ENCODE measurements around the gene KCNB1. TPM values are rescaled to one million over a fixed set of nuclear protein-coding genes. Genes with fewer than 3 reads are reported as not detected.

Gene KCNB1
- total RNA-seq, 5 donors from 2014 or later (not counting 1 experiment from before 2014, with no cell fraction given) = 0.03 to 0.13 (median 0.12) TPM; not detected in 1

DNA sequence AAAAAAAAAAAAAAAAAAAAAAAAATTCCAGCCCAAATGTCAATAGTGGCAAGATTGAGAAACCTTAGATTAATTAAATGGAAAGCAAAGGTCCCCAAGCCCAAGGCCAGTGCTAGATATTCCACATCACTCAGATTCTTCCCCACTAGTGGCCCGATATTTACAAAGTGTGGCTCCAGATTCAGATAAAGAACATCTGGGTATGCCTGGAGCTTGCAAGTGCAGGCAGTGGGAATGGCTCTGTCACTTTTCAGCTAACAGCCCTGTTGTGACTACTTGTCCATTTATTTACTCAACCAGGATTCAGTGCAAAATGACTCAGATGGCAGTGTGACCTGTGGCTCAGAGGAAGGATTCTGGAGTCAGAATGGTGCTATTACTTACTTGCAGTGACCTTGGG lies 8.2 kb upstream of the KCNB1 start:
- no peak overlapping the region for H3K27ac ChIP-seq (ENCODE audit: low read length)
- Mint-ChIP-seq H3K9me3 (peaks cover 4 to 13% (median 13%) of the 10 kb centered on the region in 3 donors), H3K4me1 (no peaks in the 10 kb centered on the region), H3K27ac (no peak overlapping the region), H3K27me3 (peaks cover 44 to 51% of the 10 kb centered on the region in 2 donors), H3K4me3 (no peak overlapping the region), H3K36me3 (no peaks in the 10 kb centered on the region)
- DNase-seq = no peak
- ChIA-PET POLR2A (no interaction called here), CTCF (no interaction called here)
- peaks cover 2% of the 10 kb centered on the region for H3K9me3 ChIP-seq
- H3K4me3 ChIP-seq (ENCODE audit: control insufficient read depth in 1 of 2, extremely low read depth in 1 of 2, low read length in 1 of 2) = no peak overlapping the region
- H3K27me3 ChIP-seq (replicated peaks in 1 of 2; ENCODE audit: control insufficient read depth in 2 of 2, extremely low read depth in 1 of 2, insufficient read depth in 2 of 2, low read length in 1 of 2) = peaks cover 0 to 25% of the 10 kb centered on the region in 2 experiments
- H3K4me1 ChIP-seq (ENCODE audit: control insufficient read depth in 1 of 2, extremely low read depth in 1 of 2, insufficient read depth in 2 of 2, low read length in 2 of 2) = no peaks in the 10 kb centered on the region
- H3K36me3 ChIP-seq (ENCODE audit: control insufficient read depth in 2 of 2, extremely low read depth in 1 of 2, insufficient read depth in 1 of 2, low read length in 1 of 2) = no peaks in the 10 kb centered on the region
- no peak for ATAC-seq (replicated peaks in 1 of 4)
- no CpG with 5 or more reads among the region's 1 CpG for WGBS (ENCODE audit: insufficient coverage)

DNA sequence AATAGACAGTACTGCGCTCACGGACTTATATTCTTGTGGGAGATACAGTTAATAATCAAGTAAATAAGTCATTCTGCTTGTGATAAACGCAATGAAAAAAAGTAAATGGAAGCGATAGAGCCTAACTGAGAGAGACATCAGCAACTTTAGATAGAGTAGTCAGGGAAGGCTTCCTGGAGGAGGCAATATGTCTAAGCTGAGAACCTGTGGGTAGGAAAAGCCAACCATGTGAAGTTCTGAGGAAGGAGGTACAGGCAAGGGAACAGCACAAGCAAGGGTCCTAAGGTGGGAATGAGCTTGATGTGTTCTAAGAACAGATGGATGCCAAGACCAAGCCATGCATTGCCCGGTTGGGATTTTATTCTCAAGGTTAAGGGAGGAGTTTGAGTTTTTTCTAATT lies 7.2 kb upstream of the KCNB1 start:
- ATAC-seq (replicated peaks in 1 of 4) (no peak), DNase-seq (no peak)
- Histone ChIP-seq H3K4me3 (ENCODE audit: control insufficient read depth in 1 of 2, extremely low read depth in 1 of 2, low read length in 1 of 2) (no peak overlapping the region), H3K36me3 (ENCODE audit: control insufficient read depth in 2 of 2, extremely low read depth in 1 of 2, insufficient read depth in 1 of 2, low read length in 1 of 2) (no peaks in the 10 kb centered on the region), H3K9me3 (peaks cover 2% of the 10 kb centered on the region), H3K27ac (ENCODE audit: low read length) (no peak overlapping the region), H3K27me3 (replicated peaks in 1 of 2; ENCODE audit: control insufficient read depth in 2 of 2, extremely low read depth in 1 of 2, insufficient read depth in 2 of 2, low read length in 1 of 2) (peaks cover 0 to 32% of the 10 kb centered on the region in 2 experiments), H3K4me1 (ENCODE audit: control insufficient read depth in 1 of 2, extremely low read depth in 1 of 2, insufficient read depth in 2 of 2, low read length in 2 of 2) (no peaks in the 10 kb centered on the region)
- Mint-ChIP-seq H3K4me3 (no peak overlapping the region), H3K4me1 (peaks cover 0 to 2% (median 2%) of the 10 kb centered on the region in 3 donors), H3K36me3 (no peaks in the 10 kb centered on the region), H3K27ac (no peak overlapping the region), H3K27me3 (peaks cover 48 to 54% of the 10 kb centered on the region in 2 donors), H3K9me3 (peaks cover 4 to 13% (median 13%) of the 10 kb centered on the region in 3 donors)
- 85% methylated on average over 5 of the region's 5 CpGs for WGBS (ENCODE audit: insufficient coverage)
- POLR2A ChIA-PET = no interaction called here
- CTCF ChIA-PET = no interaction called here

DNA sequence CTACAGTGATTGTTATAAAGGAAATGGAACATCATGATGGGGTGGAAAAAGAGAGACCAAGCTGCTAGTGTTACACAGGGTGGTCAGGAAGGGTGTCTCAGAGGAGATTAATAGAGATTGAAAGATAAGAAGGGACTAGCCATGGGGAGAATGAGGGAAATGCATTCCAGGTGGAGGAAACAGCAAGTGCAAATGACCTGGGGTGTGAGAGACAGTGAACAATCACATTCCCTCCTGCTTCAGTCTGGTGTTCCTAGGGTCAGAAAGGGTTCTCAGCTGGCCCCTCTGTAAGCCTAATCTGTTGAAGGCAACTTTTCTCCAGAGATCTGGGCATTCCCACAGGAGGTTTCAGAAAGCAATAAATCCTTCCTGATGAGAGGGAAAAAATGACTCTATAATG lies 3.6 kb upstream of the KCNB1 start:
- ATAC-seq (replicated peaks in 1 of 4) (no peak), DNase-seq (no peak)
- Histone ChIP-seq H3K4me1 (ENCODE audit: control insufficient read depth in 1 of 2, extremely low read depth in 1 of 2, insufficient read depth in 2 of 2, low read length in 2 of 2) (peaks cover 2 to 19% of the 10 kb centered on the region in 2 experiments), H3K9me3 (peaks cover 2% of the 10 kb centered on the region), H3K36me3 (ENCODE audit: control insufficient read depth in 2 of 2, extremely low read depth in 1 of 2, insufficient read depth in 1 of 2, low read length in 1 of 2) (no peaks in the 10 kb centered on the region), H3K27me3 (replicated peaks in 1 of 2; ENCODE audit: control insufficient read depth in 2 of 2, extremely low read depth in 1 of 2, insufficient read depth in 2 of 2, low read length in 1 of 2) (peaks cover 2 to 65% of the 10 kb centered on the region in 2 experiments), H3K4me3 (ENCODE audit: control insufficient read depth in 1 of 2, extremely low read depth in 1 of 2, low read length in 1 of 2) (no peak overlapping the region), H3K27ac (ENCODE audit: low read length) (no peak overlapping the region)
- POLR2A ChIA-PET = no interaction called here
- H3K27ac Mint-ChIP-seq = no peak overlapping the region
- H3K4me1 Mint-ChIP-seq = peaks cover 7 to 9% (median 7%) of the 10 kb centered on the region in 3 donors
- H3K27me3 Mint-ChIP-seq = peaks cover 55 to 66% of the 10 kb centered on the region in 2 donors
- no peaks in the 10 kb centered on the region for H3K36me3 Mint-ChIP-seq
- H3K9me3 Mint-ChIP-seq = peaks cover 4 to 9% (median 8%) of the 10 kb centered on the region in 3 donors
- CTCF ChIA-PET = no interaction called here
- H3K4me3 Mint-ChIP-seq = no peak overlapping the region

DNA sequence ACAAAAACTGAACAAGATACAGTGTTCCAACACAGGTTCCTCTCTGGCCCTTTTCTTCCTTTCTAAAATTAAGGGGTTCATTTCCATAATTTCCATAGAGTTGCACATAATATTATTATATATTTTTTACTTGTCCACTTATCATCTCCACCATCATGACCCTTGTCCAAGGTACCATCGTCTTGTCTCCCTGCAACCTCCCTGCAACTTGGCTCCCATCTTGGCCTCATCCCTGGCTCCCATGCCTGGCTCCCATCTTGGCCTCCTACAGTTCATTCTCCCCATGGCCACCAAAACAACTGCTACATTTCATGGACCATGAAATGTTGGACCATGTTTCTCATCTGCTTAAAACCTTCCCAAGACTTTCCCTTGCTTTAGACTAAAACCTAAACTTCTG lies 3.1 kb upstream of the KCNB1 start:
- Mint-ChIP-seq H3K27me3 (peaks cover 60 to 71% of the 10 kb centered on the region in 2 donors), H3K9me3 (peaks cover 4 to 9% (median 8%) of the 10 kb centered on the region in 3 donors), H3K4me3 (no peak overlapping the region), H3K27ac (no peak overlapping the region), H3K4me1 (peaks cover 7 to 9% (median 7%) of the 10 kb centered on the region in 3 donors), H3K36me3 (no peaks in the 10 kb centered on the region)
- no peak overlapping the region for H3K4me3 ChIP-seq (ENCODE audit: control insufficient read depth in 1 of 2, extremely low read depth in 1 of 2, low read length in 1 of 2)
- H3K27me3 ChIP-seq (replicated peaks in 1 of 2; ENCODE audit: control insufficient read depth in 2 of 2, extremely low read depth in 1 of 2, insufficient read depth in 2 of 2, low read length in 1 of 2) = peaks cover 2 to 65% of the 10 kb centered on the region in 2 experiments
- no peak overlapping the region for H3K27ac ChIP-seq (ENCODE audit: low read length)
- ChIA-PET CTCF (no interaction called here), POLR2A (no interaction called here)
- no peaks in the 10 kb centered on the region for H3K36me3 ChIP-seq (ENCODE audit: control insufficient read depth in 2 of 2, extremely low read depth in 1 of 2, insufficient read depth in 1 of 2, low read length in 1 of 2)
- peaks cover 2 to 19% of the 10 kb centered on the region in 2 experiments for H3K4me1 ChIP-seq (ENCODE audit: control insufficient read depth in 1 of 2, extremely low read depth in 1 of 2, insufficient read depth in 2 of 2, low read length in 2 of 2)
- 71% methylated on average over 1 of the region's 1 CpG for WGBS (ENCODE audit: insufficient coverage)
- DNase-seq (no peak), ATAC-seq (replicated peaks in 1 of 4) (no peak)
- peaks cover 2% of the 10 kb centered on the region for H3K9me3 ChIP-seq

DNA sequence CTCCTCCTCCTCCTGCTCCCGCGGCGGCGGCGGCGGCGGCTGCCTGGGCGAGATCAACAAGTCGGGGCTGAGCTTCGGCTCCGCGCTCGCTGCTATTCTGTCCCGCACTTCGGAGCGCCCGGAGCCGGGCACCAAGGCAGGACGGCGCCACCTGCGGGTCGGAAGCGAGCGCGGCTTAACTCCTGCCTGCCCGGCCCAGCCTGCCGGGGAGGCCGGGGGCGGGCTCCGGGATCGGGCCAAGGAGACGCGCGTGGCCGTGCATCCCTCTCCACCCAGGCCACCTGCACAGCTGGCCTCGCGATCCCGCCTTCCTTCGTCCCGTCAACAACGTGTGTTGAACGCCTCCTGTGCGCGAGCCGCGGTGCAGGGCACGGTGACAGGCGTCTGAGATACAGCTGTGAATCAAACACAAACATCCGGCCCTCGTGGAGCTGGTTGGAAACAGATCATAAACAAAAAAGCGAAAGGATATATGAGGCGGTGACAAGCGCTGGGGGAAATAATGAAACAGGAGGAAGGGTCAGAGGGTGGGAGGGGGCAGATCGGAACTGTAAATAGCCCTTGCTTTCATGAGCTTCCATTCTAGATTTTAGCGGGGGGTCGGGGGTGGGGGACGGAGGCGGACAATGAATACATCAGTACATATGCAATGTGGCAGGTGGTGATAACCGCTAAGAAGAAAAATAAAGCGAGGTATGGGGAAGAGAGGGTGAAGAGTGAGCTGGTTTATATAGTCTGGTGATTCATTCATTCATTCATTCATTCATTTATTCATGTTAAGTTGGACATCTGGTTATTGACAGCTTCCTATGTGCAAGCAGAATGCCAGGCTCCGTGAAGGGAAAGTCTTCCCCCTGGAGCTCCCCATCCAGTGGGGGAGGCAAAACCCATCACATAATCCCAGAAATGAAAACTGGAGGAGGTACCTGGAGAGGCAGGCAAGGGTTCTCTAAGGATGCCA lies 2.0 kb upstream of the KCNB1 start:
- Histone ChIP-seq H3K27me3 (replicated peaks in 1 of 2; ENCODE audit: control insufficient read depth in 2 of 2, extremely low read depth in 1 of 2, insufficient read depth in 2 of 2, low read length in 1 of 2) (peaks cover 6 to 69% of the 10 kb centered on the region in 2 experiments), H3K36me3 (ENCODE audit: control insufficient read depth in 2 of 2, extremely low read depth in 1 of 2, insufficient read depth in 1 of 2, low read length in 1 of 2) (no peaks in the 10 kb centered on the region), H3K4me3 (ENCODE audit: control insufficient read depth in 1 of 2, extremely low read depth in 1 of 2, low read length in 1 of 2) (peak overlapping the region; percentile 27 to 41), H3K27ac (ENCODE audit: low read length) (no peak overlapping the region), H3K9me3 (no peaks in the 10 kb centered on the region), H3K4me1 (ENCODE audit: control insufficient read depth in 1 of 2, extremely low read depth in 1 of 2, insufficient read depth in 2 of 2, low read length in 2 of 2) (peaks cover 2 to 19% of the 10 kb centered on the region in 2 experiments)
- peak overlapping the region; percentile 76 to 83 (median 79) for H3K4me3 Mint-ChIP-seq
- POLR2A ChIA-PET = no interaction called here
- DNase-seq (peak; percentile 6 to 66 (median 35)), ATAC-seq (replicated peaks in 1 of 4) (peak; percentile 77 to 86 (median 81))
- peaks cover 7 to 9% (median 7%) of the 10 kb centered on the region in 3 donors for H3K4me1 Mint-ChIP-seq
- peak overlapping the region in 1 of 2 donors; percentile 37 for H3K27ac Mint-ChIP-seq
- H3K36me3 Mint-ChIP-seq = no peaks in the 10 kb centered on the region
- peaks cover 2 to 4% (median 3%) of the 10 kb centered on the region in 3 donors for H3K9me3 Mint-ChIP-seq
- under 1% methylated on average over 53 of the region's 61 CpGs for WGBS (ENCODE audit: insufficient coverage)
- CTCF ChIA-PET = interaction anchor here in 1 of 2 donors (0.6 to 2.0 kb wide), 5 partner anchors 9 to 517 kb away, joined by 3 to 8 read pairs (median 4); no protein-coding TSS in a partner anchor
- peaks cover 63 to 71% of the 10 kb centered on the region in 2 donors for H3K27me3 Mint-ChIP-seq

DNA sequence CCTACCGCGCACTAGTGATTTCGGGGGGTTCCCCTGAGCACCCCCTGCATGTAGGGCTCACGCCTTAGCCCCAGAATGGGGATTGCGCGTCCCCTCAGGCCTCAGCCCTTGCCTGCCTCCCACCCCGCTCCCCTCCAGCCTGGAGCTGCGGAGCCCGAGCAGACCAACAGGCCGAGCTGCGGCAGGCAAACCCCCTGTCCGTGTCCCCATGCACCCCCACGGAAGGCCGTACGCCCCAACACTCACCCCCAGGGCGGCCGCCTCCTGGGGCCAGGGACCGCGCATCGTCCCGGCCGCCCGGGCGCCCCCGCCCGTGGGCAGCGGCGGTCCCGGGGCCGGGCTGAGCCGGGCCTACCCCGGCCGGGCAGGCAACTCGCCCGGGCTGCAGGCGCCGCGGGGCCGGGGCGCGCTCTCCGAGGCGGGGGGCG lies 1.2 kb upstream of the KCNB1 start:
- no peaks in the 10 kb centered on the region for H3K36me3 Mint-ChIP-seq
- peaks cover 63 to 67% of the 10 kb centered on the region in 2 donors for H3K27me3 Mint-ChIP-seq
- no peak overlapping the region for H3K4me3 ChIP-seq (ENCODE audit: control insufficient read depth in 1 of 2, extremely low read depth in 1 of 2, low read length in 1 of 2)
- H3K9me3 ChIP-seq = no peaks in the 10 kb centered on the region
- WGBS (ENCODE audit: insufficient coverage) = 6% methylated on average over 39 of the region's 44 CpGs
- H3K27ac Mint-ChIP-seq = no peak overlapping the region
- DNase-seq = no peak
- no peaks in the 10 kb centered on the region for H3K9me3 Mint-ChIP-seq
- CTCF ChIA-PET = interaction anchor here in 1 of 2 donors (0.7 to 2.0 kb wide), 4 partner anchors 9 to 206 kb away, joined by 3 to 8 read pairs (median 4); no protein-coding TSS in a partner anchor
- H3K4me1 ChIP-seq (ENCODE audit: control insufficient read depth in 1 of 2, extremely low read depth in 1 of 2, insufficient read depth in 2 of 2, low read length in 2 of 2) = peaks cover 2 to 19% of the 10 kb centered on the region in 2 experiments
- peak overlapping the region in 1 of 3 donors; percentile 79 for H3K4me3 Mint-ChIP-seq
- peaks cover 6 to 72% of the 10 kb centered on the region in 2 experiments for H3K27me3 ChIP-seq (replicated peaks in 1 of 2; ENCODE audit: control insufficient read depth in 2 of 2, extremely low read depth in 1 of 2, insufficient read depth in 2 of 2, low read length in 1 of 2)
- H3K4me1 Mint-ChIP-seq = peaks cover 7 to 9% (median 7%) of the 10 kb centered on the region in 3 donors
- H3K36me3 ChIP-seq (ENCODE audit: control insufficient read depth in 2 of 2, extremely low read depth in 1 of 2, insufficient read depth in 1 of 2, low read length in 1 of 2) = no peaks in the 10 kb centered on the region
- no peak overlapping the region for H3K27ac ChIP-seq (ENCODE audit: low read length)
- no peak for ATAC-seq (replicated peaks in 1 of 4)
- POLR2A ChIA-PET = no interaction called here
